HG03571 (cell line): ENCODE data around the gene BPIFB3.

Source experiments
- ATAC-seq: cut with Tn5 transposase; IDR thresholded peaks from one replicate; pipeline ENCODE4 v1.9.1; 2021; ENCODE audit not compliant: unreplicated experiment

The BPIFB3 gene

GRCh38 chr20:33015700-33016580 is 37.8 kb upstream of the BPIFB3 start:
- no peak for ATAC-seq

DNA sequence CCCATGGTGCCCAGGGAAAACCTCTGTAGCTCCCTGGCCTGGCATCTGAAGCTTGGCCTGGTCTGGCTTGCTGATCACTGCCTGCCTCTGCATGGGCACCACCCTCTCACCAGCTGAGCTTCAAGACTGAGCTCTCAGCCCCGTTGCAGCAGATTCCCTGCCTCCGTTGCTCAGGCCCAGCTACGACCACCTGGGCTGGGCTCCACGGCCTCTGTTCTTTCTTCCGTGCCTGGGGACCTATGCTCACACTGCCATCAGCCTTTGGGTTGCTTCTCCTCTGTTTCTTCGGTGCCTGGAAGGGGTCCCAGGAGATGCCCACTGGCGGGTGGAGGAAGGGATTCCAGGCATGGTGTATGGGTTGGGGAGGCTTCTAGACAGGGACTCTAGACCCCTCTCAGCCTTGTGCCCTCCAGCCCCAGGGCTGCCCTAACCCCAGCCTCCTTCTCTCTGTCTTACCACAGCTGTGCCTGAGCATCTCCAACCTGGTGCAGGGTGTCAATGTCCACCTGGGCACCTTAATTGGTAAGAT is 37.1 kb upstream of the BPIFB3 start:
- no peak for ATAC-seq

DNA sequence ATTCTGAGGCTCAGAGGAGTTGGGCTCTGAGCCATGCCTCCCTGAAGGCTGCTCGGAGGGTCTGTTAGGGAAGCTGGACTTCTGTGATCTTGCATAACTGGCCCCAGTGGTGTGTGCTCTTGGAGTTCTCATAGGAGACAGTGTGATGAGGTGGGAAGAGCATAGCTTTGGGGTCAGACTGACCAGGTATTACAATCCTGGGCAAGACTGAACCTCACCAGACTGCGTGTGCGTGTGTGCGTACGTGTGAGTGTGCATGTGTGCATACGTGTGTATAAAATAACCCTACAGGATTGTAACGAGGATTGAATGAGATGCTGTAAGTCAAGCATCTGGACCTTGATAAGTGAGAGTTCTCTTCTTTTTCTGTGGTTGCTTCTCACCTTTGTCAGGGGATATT is 36.2 kb upstream of the BPIFB3 start:
- no peak for ATAC-seq

- ATAC-seq, result no peak
These were observed 35.4 kb upstream of the BPIFB3 start for GRCh38 chr20:33018169-33018931.

DNA sequence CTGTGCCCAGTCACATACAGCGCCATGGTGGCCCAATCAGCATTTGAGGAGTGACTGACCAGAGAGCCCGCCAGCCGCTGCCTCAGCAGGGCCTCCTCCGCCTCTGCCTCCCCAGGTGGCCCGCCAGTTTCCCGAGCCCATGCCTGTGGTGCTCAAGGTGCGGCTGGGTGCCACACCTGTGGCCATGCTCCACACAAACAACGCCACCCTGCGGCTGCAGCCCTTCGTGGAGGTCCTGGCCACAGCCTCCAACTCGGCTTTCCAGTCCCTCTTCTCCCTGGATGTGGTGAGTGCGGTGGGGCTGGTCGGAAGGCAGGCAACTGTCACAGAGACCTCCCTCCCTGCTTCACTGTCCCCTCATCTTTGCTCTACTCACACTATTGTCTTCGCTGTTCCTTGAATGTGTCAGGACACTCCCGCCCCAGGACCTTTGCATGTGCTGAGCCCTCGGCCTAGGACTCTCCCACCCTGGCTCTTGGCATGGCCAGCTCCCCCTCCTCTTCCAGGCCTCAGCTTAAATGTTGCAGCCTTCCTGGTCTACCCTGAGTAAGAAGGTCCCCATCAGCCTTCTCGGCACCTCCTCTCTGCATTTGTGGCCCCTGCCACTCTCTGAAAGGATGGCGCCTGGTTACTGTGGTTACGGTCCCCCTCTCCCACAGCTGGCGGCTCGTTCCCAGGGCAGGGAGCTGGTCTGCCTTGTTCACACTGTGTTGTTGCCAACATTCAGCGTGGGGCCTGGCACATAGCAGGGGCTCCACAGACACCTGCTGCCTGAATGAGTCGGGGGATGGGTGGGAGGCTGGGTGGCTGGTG is 34.0 kb upstream of the BPIFB3 start:
- ATAC-seq, result no peak

- no peak for ATAC-seq
These were observed 33.2 kb upstream of the BPIFB3 start for GRCh38 chr20:33020278-33021161.

- no peak for ATAC-seq
These were observed 31.8 kb upstream of the BPIFB3 start for GRCh38 chr20:33021879-33022278.

- ATAC-seq, result no peak
These were observed 31.4 kb upstream of the BPIFB3 start for GRCh38 chr20:33022289-33022688.

- no peak for ATAC-seq
These were observed 30.8 kb upstream of the BPIFB3 start for GRCh38 chr20:33022694-33023438.

- ATAC-seq, result no peak
These were observed 30.1 kb upstream of the BPIFB3 start for GRCh38 chr20:33023439-33024242.

- ATAC-seq, result no peak
These were observed 29.5 kb upstream of the BPIFB3 start for GRCh38 chr20:33024243-33024560.

DNA sequence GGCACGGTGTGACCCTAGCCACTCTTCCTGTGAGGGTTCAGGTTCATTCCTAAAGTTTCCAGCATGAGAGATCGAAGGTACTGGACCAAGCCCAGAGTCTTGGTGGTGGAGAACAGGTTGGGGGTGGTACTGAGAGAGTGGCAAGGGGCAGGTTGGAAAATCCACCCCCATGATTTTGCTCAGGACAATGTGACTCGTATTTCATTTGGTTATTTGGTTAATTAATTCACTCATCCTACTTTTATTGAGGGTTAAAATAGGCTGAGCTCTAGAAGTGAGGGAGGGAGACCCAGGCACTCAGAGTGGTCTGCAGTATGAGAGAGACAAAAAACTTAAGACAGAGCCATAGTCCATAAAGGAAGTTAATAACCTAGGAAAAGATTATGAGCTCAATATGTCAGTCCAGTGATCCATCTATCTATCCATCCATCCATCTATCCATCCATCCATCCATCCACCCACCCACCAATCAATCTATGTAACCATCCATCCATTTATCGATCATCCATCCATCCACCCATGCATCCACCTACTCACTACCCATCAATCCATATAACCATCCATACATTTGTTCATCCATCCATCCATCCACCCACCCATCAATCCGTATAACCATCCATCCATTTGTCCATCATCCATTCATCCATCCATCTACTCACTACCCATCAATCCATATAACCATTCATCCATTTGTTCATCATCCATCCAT is 28.9 kb upstream of the BPIFB3 start:
- ATAC-seq, result no peak

DNA sequence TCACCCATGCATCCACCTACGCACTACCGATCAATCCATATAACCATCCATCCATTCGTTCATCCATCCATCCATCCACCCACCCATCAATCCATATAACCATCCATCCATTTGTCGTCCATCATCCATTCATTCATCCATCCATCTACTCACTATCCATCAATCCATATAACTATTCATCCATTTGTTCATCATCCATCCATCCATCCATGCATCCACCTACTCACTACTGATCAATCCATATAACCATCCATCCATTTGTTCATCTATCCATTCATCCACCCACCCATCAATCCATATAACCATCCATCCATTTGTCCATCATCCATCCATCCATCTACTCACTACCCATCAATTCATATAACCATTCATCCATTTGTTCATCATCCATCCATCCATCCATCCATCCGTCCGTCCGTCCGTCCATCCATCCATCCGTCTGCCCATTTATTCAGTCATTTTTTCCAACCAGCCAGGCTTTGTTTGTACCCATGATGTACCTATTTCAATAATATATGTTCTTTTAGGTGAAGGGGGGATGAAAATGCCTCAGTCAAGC is 28.3 kb upstream of the BPIFB3 start:
- ATAC-seq, result no peak

DNA sequence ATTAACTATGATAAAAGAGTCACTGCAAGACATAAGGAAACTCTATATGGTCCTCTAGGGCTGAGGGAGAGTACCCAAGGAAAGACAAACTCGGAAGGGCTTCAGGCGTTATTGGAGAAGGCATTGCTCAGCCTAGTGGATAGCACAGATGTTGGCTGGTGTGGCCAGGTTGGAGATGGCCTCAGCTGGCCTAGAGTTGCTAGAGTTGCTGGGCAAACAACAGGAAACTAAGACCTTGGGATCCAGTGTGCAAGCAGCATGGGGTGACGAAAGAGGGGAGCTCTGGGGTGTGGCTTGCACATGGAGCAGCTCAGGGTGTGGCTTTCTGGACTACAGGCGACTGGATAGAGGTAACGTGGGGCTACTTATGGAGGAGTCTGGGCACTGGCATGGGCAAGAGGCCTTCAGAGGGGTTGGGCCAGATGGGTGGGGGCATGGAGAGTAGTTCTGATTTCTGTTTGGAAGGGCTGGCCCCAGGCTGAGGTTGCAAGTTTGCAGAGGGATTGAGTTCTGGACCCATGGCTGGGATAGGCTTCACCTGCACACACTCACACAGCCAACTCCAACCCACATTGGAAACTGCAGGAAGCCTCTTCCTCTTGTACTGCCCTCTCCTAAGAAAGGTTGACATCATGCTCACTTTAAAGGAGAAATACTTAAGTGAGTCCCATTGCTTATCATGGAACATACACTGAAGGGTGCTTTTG is 27.5 kb upstream of the BPIFB3 start:
- no peak for ATAC-seq

GRCh38 chr20:33026779-33027759 is 26.6 kb upstream of the BPIFB3 start:
- ATAC-seq, result no peak
